AG04449 (cell line): ENCODE measurements around the gene GPR37.

Experiments used
- CTCF ChIA-PET: fragments of 350-600 bp; formaldehyde crosslinking; extraction: SDS; loops from one replicate; lab custom pipeline; 2021; ENCODE audit warnings: antibody characterized with exemption; lab: Yijun Ruan, JAX
- POLR2A ChIA-PET: fragments of 400-600, 350-600 bp; formaldehyde crosslinking; extraction: SDS; loops from one replicate; lab custom pipeline; 2020; ENCODE audit warnings: antibody characterized with exemption, inconsistent platforms; lab: Yijun Ruan, JAX
- DNase-seq: peaks from one replicate; pipeline ENCODE4 v3.0.0-alpha.2; 2010; ENCODE audit warnings: low read depth, low spot score
- H3K4me3 ChIP-seq: 2 replicates; pipeline ENCODE4 v1.5.1; 2011; ENCODE audit warnings: low read depth, mild to moderate bottlenecking, control low read depth, low read length
- CTCF ChIP-seq: IDR thresholded peaks from one replicate; pipeline ENCODE4 v1.5.1; 2011; ENCODE audit warnings: mild to moderate bottlenecking, moderate library complexity, low read length, control low read depth, inconsistent platforms; ENCODE audit not compliant: insufficient read depth; ENCODE audit errors: missing control alignments

Gene GPR37

GRCh38 chr7:124718032-124718766 lies 47.4 kb downstream of the GPR37 start:
- CTCF ChIA-PET, result no interaction called here

GRCh38 chr7:124716894-124717293 lies 48.7 kb downstream of the GPR37 start:
- POLR2A ChIA-PET, result no interaction called here
- CTCF ChIA-PET, result no interaction called here
- no peak overlapping the region for H3K4me3 ChIP-seq
- no peak for TF ChIP-seq CTCF
- no peak for DNase-seq

More at GRCh38 chr7:124718032-124718766, 47.4 kb downstream of the GPR37 start:
- POLR2A ChIA-PET, result no interaction called here
- DNase-seq, result no peak
- H3K4me3 ChIP-seq, result no peak overlapping the region
- TF ChIP-seq CTCF, result no peak

GRCh38 chr7:124713086-124713485 lies 52.5 kb downstream of the GPR37 start:
- no peak for TF ChIP-seq CTCF
- H3K4me3 ChIP-seq, result no peak overlapping the region
- DNase-seq, result no peak
- ChIA-PET POLR2A (no interaction called here), CTCF (no interaction called here)

- TF ChIP-seq CTCF, result no peak
- no peak for DNase-seq
- POLR2A ChIA-PET, result no interaction called here
- CTCF ChIA-PET, result interaction anchor here (0.7 kb wide), 1 partner anchor 50 kb away, joined by 3 read pairs; no protein-coding TSS in a partner anchor
- no peak overlapping the region for H3K4me3 ChIP-seq
Observed at GRCh38 chr7:124712017-124712416, 53.6 kb downstream of the GPR37 start.

- CTCF ChIA-PET, result no interaction called here
- POLR2A ChIA-PET, result no interaction called here
- no peak for TF ChIP-seq CTCF
- no peak overlapping the region for H3K4me3 ChIP-seq
- no peak for DNase-seq
Observed at GRCh38 chr7:124702385-124702784, 63.2 kb downstream of the GPR37 start.

GRCh38 chr7:124701955-124702354 lies 63.6 kb downstream of the GPR37 start:
- POLR2A ChIA-PET, result no interaction called here

More at GRCh38 chr7:124701955-124702354, 63.6 kb downstream of the GPR37 start:
- DNase-seq, result no peak
- CTCF ChIA-PET, result no interaction called here
- H3K4me3 ChIP-seq, result no peak overlapping the region
- no peak for TF ChIP-seq CTCF
